ENCODE data around the gene SYNE1.
"Not testable (repeated sequence)": the region's sequence is repeated elsewhere in the genome, so short reads cannot be mapped to it uniquely, and the experiment has no call there.

SYNE1 gene

GRCh38 chr6:152474354-152474753 lies 162.8 kb downstream of the SYNE1 start:
- no peak for DNase-seq

DNA sequence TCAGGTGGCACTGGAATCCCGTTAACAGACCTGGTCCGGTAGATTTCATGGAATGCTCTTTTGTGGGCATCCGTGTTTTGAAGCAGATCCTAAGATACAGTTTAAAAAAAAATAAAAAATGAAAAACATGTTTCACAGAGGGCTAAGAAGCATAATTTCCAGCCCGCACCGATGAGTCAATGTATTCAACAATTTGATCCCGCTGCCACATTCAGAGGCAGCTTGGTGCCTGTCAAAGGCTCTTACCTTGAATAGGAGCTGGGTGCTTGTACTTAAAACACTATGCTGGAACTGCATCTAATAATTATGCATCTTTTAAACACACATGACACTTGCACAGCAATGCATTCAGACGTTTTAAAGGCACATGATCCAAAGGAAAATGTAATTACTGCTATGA lies 164.8 kb downstream of the SYNE1 start:
- no peak for DNase-seq

- DNase-seq: no peak
Observed at GRCh38 chr6:152471456-152472265, 165.5 kb downstream of the SYNE1 start.

DNA sequence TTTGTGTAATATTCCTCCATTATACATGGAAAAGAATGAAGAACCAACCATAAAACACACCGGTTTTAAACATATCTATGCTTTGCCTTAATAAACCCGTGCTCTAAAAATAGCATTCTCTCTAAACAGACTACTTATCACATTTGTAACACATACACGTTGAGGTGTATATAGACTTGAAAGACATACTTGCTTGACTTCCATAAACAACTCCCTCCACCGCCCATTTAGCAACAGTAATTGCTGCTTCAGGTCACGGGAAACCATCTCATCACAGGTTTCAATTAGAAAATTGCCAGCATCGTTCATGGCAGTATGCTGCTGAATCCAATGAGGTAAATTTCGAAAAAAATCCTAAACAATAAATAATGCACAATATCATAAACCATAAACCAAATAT lies 174.0 kb downstream of the SYNE1 start:
- DNase-seq: no peak

DNA sequence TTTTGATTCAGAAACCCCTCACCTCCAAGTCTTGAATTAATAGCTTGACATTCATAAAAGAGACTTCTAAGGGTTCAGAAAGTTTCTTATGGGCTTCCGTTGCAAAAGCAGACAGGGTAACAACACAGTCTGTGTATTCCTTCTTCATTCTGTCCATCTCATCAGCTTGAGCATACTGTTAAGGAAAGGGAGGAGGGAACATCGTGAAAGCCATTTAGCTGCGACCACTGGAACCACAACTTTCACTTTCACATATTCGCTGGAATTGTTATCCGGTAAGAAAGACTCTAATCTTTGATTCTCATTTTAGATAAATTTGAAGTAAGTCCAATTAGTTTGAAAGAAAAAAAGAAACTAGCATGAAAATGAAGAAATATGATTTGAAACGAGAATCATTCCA lies 174.4 kb downstream of the SYNE1 start:
- DNase-seq: no peak

DNA sequence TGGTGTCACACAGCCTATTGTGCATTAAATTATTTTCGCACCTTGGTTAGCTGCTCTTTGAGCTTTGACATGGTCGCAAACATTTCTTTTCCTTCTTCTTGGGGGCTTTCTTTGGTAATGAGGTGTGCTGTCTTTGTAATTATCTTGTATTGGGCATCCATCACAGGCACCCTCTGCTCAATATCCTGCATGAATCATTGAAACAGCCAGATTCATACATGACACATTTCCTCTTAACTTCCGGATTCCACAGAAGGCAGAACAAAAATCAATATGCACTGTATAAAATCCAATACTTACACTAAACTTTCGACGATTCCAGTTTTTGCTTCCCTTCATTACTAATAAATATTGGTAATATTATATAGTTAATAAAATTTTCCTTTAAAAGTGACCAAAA lies 175.6 kb downstream of the SYNE1 start:
- no peak for DNase-seq

- DNase-seq: peak; percentile 14
Observed at GRCh38 chr6:152458648-152459644, 178.2 kb downstream of the SYNE1 start.

DNA sequence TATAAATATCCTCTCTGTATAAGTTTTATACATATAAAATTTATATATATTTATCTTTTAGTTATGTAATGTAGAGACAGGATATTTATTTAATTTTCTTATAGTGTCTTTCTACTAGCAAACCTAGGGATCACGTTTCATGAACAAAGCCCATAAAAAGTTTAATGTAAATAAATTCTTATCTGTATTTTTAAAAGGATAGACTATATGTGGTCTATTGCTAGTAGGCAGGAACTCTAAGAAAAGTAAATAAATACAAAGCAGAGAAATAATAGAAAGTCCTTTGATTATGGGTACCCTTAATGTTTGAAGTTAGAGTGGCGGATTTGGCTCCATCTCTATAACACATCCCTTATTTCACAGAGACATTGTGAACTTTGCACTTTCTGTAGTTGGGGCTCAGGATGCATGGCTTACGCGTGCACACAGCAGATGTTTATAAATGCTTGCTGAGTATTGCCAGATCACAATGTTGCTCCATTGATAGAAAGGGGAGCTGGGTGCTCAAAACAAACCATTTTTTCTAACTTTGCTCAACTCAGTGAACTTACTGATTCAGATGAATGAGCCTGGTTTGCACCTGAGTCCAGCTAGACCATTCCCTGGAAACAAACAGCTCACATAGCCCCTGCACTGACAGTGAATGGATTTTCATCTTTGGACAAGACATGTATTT lies 179.1 kb downstream of the SYNE1 start:
- no peak for DNase-seq

DNA sequence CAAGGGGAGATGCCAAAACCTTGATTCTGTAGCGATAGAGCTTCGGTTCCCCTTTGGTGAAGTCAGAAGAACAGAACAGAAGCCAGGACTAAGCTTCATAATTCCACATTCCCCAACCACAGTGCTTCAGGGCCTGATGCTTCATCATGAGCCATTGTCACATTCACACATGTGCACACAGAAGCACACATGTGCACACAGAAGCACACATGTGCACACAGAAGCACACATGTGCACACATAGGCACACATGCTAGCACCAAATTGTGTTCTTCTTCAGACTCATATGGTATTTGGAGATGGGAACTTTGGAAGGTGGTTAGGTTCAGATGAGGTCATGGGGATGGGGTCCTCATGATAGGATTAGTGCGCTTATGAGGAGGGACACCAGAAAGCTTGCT lies 183.2 kb downstream of the SYNE1 start:
- no peak for DNase-seq

DNA sequence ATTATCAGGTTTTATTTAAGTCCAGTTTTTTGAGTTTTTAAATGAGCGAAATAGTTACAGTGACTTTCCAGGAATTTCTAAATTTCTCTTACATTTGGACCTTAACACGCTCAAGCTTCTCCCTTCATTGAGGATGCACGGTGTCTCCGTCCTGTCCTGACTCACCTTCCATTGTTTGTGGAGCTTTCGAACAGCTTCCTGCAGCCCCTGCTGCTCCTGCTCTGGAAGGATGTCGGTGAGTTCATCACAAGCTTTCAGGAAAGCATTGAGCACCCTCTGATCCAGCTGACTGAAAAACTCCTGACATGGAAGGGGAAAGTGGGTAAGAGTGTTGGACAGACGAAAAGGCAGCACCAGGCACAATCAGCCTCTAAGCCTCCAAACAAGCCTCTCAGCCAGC lies 183.7 kb downstream of the SYNE1 start:
- no peak for DNase-seq

DNA sequence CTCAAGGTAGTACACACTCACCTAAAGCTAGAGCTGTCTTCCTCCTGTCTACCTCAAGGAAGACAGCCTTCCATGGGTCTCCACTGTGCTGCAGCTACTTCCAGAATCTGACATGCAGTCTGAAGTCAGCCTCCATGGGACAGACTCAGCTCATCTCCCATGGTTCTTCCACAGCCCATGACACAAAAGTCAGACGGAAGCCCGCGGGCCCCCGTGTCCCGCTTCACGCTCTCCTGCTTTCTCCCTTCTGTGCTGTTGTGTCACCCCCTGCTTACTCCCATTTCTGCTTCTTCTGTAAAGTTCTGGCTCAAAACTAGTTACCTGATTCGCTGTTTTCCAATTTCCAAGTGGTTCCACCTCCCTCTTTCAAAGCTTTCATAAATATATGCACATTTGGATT lies 184.5 kb downstream of the SYNE1 start:
- no peak for DNase-seq

GRCh38 chr6:152450519-152450918 lies 186.6 kb downstream of the SYNE1 start:
- DNase-seq: no peak

- peak; percentile 55 for DNase-seq
Observed at GRCh38 chr6:152441902-152442301, 195.3 kb downstream of the SYNE1 start.

GRCh38 chr6:152435816-152436215 lies 201.3 kb downstream of the SYNE1 start:
- no peak for DNase-seq

DNA sequence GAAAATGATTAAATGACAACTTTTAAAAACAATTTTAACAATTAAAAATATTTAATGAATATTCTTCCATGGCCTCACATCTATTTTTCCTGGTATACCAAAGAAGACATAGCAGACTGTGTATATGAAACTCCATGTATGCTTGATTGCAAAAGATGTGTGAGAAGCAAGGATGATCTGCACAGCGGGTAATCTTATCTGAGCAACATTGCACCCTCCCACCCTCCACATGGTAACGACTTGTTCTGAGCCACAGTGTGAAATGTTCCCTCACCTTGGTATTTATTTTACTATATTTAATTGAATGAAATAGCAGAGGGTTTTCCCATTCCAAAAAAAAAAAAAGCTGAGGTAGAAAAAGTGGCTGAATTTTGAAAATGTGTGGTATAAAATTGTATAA lies 204.4 kb downstream of the SYNE1 start:
- DNase-seq: no peak

- no peak for DNase-seq
Observed at GRCh38 chr6:152428126-152428525, 209.0 kb downstream of the SYNE1 start.

DNA sequence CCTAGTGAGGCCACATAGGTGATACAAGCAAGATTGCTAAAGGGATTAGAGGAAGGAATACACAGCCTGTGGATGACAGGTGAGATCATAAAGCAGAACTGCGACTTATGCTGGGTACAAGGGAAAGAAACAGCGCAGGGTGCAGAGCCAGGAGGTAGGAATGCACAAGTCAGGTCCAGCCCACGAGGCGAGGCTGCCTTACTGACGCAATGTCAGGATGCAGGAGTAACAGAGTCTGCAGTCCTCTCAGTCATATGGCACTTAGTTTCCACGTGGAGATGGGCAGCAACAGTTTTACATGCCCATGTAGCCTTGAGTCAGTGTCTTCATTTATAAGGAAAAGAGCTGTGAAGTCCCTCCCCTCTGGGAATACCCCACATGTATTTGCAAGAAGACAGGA lies 210.9 kb downstream of the SYNE1 start:
- DNase-seq: no peak

- DNase-seq: no peak
Observed at GRCh38 chr6:152423216-152424103, 213.7 kb downstream of the SYNE1 start.

GRCh38 chr6:152421496-152421895 lies 215.7 kb downstream of the SYNE1 start:
- not testable (repeated sequence) for DNase-seq

- no peak for DNase-seq
Observed at GRCh38 chr6:152420696-152421095, 216.5 kb downstream of the SYNE1 start.

GRCh38 chr6:152418551-152418950 lies 218.6 kb downstream of the SYNE1 start:
- no peak for DNase-seq

DNA sequence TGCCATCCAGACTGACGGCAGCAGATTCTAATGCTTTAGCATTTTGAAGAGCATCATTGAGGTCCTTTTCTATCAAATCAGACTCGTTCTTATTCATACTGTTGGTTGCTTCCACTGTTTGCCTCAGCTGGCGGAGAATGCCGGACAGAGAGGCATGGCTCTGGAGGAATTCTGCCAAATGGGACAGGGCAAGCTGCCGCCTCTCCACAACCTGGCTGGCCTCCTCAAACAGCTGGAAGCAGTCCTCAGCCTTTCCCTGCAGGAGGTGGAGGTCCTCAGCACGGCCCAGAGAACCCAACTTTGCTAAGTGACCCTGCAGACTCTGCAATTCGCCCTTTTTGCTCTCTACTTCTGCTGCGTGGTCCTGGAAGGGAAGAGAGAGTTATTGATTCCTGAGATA lies 220.5 kb downstream of the SYNE1 start:
- no peak for DNase-seq

All from NCI-H69 (cell line).